Activated T-helper 1 cell treated with Interleukin-2 at 50 U/mL for 16 hours (primary cell): ENCODE measurements around the gene KDSR.

Experiments
- DNase-seq: peaks from one replicate; pipeline ENCODE4 v3.0.0-alpha.2; 2020; ENCODE audit warnings: low read depth

The KDSR gene

GRCh38 chr18:63303547-63303946, 63.5 kb downstream of the KDSR start:
- no peak for DNase-seq

DNA sequence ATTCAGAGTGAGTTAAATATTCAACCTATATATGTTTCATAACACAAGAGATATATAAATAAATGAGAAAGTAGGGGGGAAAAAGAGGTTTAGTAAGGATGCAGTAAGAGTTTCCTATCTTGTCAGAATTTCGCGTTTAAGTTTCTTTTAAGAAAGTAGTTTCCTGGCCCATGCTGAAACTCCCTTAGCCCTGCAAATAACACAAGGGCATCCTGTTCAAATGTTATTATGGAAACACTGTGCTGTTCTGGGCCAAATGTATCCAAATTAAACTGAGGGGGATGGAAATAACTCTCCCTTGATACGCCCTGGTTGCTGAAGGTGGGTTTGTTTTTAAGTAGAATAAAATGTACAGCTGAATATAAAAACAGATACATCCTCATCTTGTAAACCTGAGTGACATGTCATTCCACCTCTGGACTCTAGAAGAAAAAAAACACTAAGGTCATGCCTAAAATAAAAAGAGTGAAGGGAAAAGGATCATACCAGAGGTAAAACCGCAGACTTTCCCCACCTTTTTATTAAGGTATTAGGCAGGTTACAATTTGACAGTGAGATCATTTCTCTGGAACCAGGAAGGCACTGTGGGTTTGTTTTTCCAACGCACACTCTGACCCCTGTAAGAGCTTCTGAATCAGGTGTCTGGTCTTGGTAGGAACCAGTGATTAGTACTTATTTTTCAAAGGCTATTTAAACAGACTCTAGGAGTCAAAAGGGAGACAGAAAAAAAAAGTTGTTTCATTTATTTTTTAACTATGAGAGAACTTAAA, 64.2 kb downstream of the KDSR start:
- no peak for DNase-seq

GRCh38 chr18:63302220-63302619, 64.8 kb downstream of the KDSR start:
- DNase-seq, result no peak

DNA sequence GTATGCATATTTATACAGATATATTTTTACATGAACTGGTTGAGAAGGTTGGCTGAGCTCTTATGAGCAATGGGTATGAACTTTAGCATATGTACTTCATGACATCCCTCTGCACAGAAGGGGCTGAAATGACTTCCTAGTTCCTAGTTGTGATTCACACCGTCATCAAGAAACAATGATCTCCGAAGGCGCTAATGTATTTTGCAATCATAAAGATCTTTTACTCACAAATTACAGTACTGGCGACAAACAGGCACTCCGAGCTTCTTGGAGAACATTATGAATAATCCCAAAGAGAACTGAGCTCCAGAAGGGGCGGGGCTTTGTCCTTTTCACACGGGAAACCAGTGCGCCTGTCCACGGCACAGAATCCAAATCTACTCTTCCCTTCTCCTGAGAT, 65.6 kb downstream of the KDSR start:
- no peak for DNase-seq

DNA sequence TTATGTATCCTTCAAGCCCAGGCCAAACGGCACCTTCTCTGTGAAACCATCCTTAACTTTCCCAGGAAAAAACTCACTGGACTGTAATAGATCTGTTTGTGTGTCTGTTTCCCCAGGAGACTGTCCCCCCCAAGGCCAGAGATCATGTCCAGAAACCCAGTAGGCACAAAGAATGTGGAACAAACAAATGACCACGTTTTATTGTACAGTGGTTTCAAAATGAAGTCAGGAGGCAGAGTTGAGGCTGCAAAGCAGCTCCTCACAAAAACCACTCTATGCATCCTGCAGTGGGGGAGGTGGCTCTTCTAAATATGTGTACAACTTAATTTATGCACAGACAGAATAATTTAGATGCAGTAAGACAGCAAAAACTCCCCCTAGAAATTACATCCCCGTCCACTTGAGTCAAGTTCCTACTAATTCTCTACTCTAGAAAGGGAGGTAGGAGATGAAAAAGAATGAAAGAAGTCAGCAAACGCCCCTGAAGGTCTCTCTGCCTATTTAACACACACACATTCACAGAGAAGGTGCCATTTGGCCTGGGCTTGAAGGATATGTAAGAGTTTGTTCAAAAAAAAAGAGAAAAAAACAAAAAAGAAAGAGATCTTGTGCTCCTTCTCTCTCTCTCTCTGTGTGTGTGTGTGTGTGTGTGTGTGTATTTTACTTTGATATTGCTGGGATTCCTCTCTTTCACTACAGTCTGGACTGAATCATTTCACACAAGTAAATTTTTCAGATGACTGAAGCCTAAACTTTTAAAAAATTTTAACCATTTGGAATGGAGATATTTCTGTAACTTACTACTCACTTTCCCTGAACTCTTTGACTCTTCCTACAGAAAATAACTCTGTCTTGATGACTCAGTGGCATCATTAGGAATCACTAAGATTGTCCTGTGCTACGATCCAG, 66.9 kb downstream of the KDSR start:
- no peak for DNase-seq

- DNase-seq, result no peak
These were observed 68.3 kb downstream of the KDSR start for GRCh38 chr18:63298400-63299365.

DNA sequence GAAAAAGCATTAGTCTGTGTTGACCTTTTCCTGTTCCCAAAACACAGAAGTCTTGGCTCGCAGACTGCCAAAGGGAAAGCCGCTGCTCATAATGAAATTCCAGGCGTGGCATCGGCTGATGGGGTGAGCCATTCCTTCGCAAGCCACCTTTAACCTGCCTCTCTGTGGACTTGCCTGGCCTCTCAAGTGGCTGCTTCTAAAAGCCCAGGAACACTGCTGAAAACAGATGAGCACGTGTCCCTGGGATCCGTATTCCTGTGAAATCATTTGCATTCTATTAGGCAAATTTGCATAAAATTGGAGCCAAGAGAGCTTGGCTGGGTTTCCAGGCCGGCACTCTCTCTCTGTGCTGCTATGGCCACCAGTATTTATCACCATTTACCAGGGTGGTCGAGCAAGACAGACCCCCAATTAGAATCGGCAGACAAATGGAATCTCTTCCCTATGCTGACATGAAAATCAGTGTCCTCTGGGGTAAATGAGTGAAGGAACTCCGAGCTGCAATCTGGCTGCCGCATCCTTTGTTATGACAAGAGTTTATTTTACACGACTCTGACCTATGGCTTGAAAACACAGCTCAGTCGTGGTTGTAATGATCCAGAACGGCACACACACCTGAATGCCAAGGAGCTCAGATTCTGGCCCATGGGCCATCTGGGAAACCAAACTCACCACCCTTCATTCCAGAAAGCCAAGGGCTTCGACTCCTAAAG, 69.2 kb downstream of the KDSR start:
- no peak for DNase-seq

DNA sequence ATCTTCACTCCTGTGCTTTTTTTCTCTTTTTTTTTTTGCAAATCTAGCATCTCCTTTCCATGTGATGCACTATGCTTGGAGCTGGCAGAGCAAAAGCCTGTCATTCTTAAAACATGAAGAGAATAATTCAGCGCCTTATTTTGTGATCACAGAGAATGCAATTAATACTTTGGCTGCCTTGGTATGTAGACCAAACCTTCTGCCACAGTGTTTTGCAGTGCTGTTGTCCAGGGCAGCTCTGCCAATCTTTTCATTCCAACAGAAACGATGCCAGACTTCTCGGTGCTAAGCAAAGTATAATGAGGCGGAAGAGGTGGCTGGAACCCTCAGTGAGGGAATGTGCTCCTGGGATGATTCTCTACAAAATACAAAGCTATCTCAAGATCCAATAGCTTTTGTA, 73.1 kb downstream of the KDSR start:
- no peak for DNase-seq

DNA sequence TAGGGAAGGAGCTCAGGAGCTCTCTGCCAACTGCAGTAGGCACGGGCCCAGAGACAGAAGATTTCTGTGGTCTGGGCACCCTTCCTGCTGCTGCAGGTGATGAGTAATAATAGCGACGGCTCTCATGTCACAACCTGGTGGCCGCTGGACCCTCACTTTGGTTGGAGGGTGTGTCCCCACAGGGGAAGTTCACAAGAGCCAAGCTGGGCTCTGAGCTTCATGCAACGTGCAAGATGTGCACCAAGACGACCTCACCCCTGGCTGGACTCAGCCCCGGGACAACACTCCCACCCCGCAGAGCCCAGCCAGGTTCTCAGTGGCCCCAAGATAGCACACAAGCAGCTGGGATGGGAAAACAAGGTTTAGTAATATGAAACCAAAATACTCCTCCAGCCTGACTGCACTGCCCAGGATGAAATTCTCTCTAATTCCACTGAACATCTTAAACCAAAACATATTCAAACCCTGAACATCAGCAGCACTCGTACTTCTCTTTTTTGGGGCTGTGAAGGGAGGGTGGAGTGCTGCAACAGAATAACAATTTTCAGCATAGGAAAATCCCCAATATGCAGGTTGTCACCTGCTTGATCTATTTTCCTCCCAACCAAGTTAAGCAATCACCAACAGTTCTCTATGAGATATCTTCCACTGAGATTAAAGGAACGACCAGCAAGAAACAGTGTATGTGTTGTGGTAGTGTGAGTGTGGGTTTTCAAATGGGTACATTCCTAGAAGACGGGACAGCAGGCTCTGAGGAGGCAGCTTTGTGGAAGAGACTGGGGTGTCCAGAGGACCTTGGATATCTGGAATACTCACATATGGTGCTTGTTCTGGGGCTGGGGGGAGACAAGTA, 73.9 kb downstream of the KDSR start:
- DNase-seq, result no peak

- no peak for DNase-seq
These were observed 75.7 kb downstream of the KDSR start for GRCh38 chr18:63291278-63291677.

GRCh38 chr18:63290821-63291200, 76.2 kb downstream of the KDSR start:
- DNase-seq, result no peak

DNA sequence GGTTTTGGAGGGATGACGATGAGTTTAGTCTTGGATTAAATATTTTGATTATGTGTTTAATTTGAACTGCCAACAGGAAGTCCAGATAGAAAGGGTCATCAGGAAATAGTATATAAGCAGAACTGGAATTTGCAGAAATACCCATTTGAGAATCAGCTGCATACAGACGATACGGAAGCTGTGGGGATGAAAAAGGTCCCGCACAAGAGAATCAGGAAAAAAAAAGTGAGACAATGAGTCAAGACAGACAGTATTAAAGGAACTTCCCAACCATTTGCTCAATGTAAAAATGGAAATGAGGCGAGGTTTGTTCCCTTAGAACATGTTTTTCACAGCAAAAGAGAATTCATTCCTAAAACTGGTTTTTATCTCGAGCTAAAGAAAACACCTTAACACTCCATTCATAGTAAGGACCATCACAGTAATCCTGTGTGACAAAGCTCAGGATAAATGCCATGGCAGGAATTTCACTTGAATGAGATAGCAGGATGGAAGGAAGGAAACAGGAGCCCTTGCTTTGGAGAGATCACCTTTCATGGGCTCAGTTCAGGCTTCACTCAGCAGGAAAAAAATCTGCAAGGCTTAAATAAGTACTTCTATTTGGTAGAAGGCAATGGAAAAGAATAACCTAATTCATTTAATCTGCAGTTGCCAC, 76.7 kb downstream of the KDSR start:
- DNase-seq, result no peak

- DNase-seq, result no peak
These were observed 78.7 kb downstream of the KDSR start for GRCh38 chr18:63288311-63288710.

GRCh38 chr18:63287691-63288220, 79.2 kb downstream of the KDSR start:
- no peak for DNase-seq

- no peak for DNase-seq
These were observed 80.1 kb downstream of the KDSR start for GRCh38 chr18:63286926-63287325.

GRCh38 chr18:63284827-63285733, 81.9 kb downstream of the KDSR start:
- no peak for DNase-seq

GRCh38 chr18:63284173-63284799, 82.7 kb downstream of the KDSR start:
- no peak for DNase-seq
